Measurements from ENCODE around the gene SLC9A7.

DNA sequence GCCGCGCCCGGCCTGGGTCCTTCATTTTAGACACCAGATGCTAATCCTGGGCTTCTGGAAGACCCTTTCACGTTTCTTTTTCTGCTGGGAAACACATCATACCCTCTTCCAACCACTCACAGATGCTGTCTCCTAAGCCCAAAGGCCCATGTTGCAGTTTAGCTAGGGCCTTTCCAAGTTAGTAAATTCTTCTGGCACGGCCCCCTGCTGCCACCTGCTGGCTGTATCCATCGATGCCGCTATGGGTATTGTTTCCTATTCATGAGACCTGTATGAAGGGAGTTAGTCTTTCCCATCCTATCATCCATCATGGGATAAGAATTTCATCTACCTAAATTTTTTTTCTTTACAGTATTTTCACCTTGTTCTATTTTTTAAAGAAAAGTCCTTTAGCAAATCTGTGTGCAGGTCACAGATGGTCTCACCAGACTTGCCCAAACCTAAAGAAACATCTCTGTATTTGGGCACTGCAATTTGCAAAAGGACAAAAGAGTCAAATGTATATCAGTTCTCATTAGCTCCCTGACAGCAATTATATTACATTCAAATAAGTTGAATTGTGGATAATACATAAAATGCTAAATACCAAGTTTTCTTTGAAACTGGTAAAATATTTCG, 37.8 kb upstream of the SLC9A7 start:
- TF ChIP-seq SIN3A (IDR thresholded peaks at IDR 0.05; ENCODE audit: borderline replicate concordance, insufficient read depth, low read length) (no peak), POLR2AphosphoS5 (IDR thresholded peaks at IDR 0.05; ENCODE audit: low read depth, low read length) (no peak)
